Body of pancreas (tissue), 4 donors: ENCODE data around the gene PGC. TPM values are rescaled to one million over a fixed set of nuclear protein-coding genes. Genes with fewer than 3 reads are reported as not detected.

Experiments used
- ATAC-seq: fragments of 150-250 bp; one replicate; pipeline ENCODE4 v1.9.1; 2016
- DNase-seq, 4 donors: peaks; one replicate each; pipeline ENCODE4 v3.0.0-alpha.2; 2019
- H3K27ac ChIP-seq, 4 donors: fragments of 200-600 bp; sonication (generic); 1 replicate in 3 of 4; 2 replicates in 1 of 4; pipeline versions ENCODE4 v1.5.1 to v1.6.1; 2016 to 2019; ENCODE audit warnings: mild to moderate bottlenecking in 1 of 4, mixed read lengths in 1 of 4, moderate library complexity in 1 of 4
- H3K27me3 ChIP-seq, 2 donors: fragments of 200-600 bp; sonication (generic); one replicate each; pipeline ENCODE4 v1.6.0; 2016; ENCODE audit warnings: mild to moderate bottlenecking in 1 of 2
- H3K36me3 ChIP-seq, 2 donors: fragments of 200-600 bp; sonication (generic); replicated peaks in 1 of 2; 2 replicates each; pipeline ENCODE4 v1.5.1; 2016; ENCODE audit warnings: low read depth in 2 of 2; ENCODE audit not compliant: insufficient read depth in 1 of 2
- H3K4me1 ChIP-seq: fragments of 200-600 bp; sonication (generic); one replicate; pipeline ENCODE4 v1.6.0; 2016
- H3K4me3 ChIP-seq, 2 donors: fragments of 200-600 bp; sonication (generic); 1 replicate in 1 of 2; 2 replicates in 1 of 2; pipeline ENCODE4 v1.5.1; 2016 to 2019
- H3K9me3 ChIP-seq, 3 donors: fragments of 200-600 bp; sonication (generic); 1 replicate in 2 of 3; 2 replicates in 1 of 3; pipeline ENCODE4 v1.5.1; 2016
- POLR2A ChIP-seq, 3 donors: fragments of 450-650 bp; IDR thresholded peaks; one replicate each; pipeline ENCODE4 v1.6.1; 2016; ENCODE audit warnings: antibody characterized with exemption in 3 of 3, mild to moderate bottlenecking in 2 of 3
- WGBS, 2 donors: methylation state at CpG; one replicate each; pipeline ENCODE4 v1.1.5; 2017; 5-methylcytosine and 5-hydroxymethylcytosine counted together
- intact Hi-C: fragments of 100-400 bp; cut with DNase I; formaldehyde crosslinking; loops from one replicate; pipeline ENCODE4 v1.15.1; 2023
- total RNA-seq, 2 donors: library from RNA; depleted of rRNA; stranded (reverse); fragments of >200 nt; gene quantifications; one replicate each; pipeline ENCODE4 v1.1.0, GENCODE V29; 2016
- TF ChIP-seq, protein P1 (sequence below), 7 experiments: fragments of 450-650 bp in 4 of 7; fragments of 200-600 bp in 3 of 7; sonication (generic) in 3 of 7; IDR thresholded peaks; one replicate each; pipeline ENCODE4 v1.5.1; 2016 to 2019; ENCODE audit warnings: antibody characterized with exemption in 7 of 7

Gene PGC
- total RNA-seq, 2 donors from 2014 or later: 48.8 to 91.1 TPM

DNA sequence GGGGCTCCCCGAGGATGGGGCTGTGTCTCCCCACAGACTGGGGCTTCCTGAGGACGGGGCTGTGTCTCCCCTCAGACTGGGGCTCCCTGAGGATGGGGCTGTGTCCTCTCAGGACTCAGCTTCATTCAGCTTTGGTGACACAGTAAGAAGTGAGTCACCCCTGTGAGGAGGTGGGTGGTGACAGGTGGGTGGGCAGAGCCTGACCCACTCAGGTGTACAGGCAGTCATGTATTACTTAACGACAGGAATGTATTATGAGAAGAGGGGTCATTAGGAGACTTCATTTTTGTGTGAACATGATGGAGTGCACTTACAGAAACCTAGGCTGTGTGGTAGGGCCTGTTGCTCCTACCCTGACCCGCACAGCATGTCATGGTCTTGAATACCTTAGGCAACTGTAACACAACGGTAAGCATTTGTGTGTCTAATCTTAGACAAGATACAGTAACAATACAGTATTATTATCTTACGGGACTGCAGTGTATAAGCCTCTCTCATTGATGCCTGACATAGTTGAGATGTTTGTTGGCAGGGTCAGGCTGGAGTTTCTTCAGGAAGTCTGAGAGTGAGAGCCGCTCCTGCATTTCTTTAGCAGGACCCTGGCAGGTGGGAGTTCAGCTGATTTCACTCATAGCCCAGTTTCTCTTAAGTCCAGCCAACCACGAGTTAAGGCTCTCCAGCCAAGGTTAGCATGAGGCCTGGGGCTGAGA is 10.9 kb upstream of the PGC start:
- Histone ChIP-seq H3K36me3 (no peaks in the 10 kb centered on the region), H3K4me1 (no peaks in the 10 kb centered on the region), H3K9me3 (no peaks in the 10 kb centered on the region), H3K27ac (no peak overlapping the region), H3K4me3 (no peak overlapping the region), H3K27me3 (no peaks in the 10 kb centered on the region)
- TF ChIP-seq, protein P1, sequence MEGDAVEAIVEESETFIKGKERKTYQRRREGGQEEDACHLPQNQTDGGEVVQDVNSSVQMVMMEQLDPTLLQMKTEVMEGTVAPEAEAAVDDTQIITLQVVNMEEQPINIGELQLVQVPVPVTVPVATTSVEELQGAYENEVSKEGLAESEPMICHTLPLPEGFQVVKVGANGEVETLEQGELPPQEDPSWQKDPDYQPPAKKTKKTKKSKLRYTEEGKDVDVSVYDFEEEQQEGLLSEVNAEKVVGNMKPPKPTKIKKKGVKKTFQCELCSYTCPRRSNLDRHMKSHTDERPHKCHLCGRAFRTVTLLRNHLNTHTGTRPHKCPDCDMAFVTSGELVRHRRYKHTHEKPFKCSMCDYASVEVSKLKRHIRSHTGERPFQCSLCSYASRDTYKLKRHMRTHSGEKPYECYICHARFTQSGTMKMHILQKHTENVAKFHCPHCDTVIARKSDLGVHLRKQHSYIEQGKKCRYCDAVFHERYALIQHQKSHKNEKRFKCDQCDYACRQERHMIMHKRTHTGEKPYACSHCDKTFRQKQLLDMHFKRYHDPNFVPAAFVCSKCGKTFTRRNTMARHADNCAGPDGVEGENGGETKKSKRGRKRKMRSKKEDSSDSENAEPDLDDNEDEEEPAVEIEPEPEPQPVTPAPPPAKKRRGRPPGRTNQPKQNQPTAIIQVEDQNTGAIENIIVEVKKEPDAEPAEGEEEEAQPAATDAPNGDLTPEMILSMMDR (IDR thresholded peaks at IDR 0.05): no peak
- TF ChIP-seq POLR2A (IDR thresholded peaks at IDR 0.05): no peak
- intact Hi-C loops: no loop called here
- ATAC-seq (no peak), DNase-seq (no peak)
- 38 to 65% methylated on average over 3 to 8 of the region's 8 CpGs for WGBS, 2 donors

DNA sequence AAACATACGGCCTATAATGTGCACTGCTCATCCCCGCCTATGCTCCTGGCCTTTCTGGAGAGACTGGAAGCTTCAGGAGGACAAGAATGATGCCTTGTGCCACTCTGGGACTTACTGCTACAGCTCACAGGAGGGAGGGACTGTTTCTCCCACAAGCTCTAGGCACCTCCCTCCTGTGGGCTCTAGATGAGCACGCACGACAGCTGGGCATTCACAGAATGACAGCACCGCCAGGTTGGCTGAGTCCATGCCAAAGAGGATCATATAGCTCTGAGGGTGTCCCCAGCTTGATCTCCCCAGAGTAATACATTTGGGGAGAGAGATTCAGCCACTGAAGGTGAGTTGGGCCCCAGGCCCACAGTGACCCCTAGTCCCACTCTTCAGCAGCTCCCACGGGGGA is 10.1 kb upstream of the PGC start:
- no peak overlapping the region for H3K4me3 ChIP-seq
- TF ChIP-seq, protein P1 (IDR thresholded peaks at IDR 0.05): no peak
- TF ChIP-seq POLR2A (IDR thresholded peaks at IDR 0.05): no peak
- H3K9me3 ChIP-seq: no peaks in the 10 kb centered on the region
- no peak for ATAC-seq
- no peaks in the 10 kb centered on the region for H3K27me3 ChIP-seq
- no peaks in the 10 kb centered on the region for H3K4me1 ChIP-seq
- DNase-seq: no peak
- WGBS, 2 donors: 59 to 79% methylated on average over 4 to 6 of the region's 6 CpGs
- no peak overlapping the region for H3K27ac ChIP-seq
- no peaks in the 10 kb centered on the region for H3K36me3 ChIP-seq
- intact Hi-C loops: no loop called here

DNA sequence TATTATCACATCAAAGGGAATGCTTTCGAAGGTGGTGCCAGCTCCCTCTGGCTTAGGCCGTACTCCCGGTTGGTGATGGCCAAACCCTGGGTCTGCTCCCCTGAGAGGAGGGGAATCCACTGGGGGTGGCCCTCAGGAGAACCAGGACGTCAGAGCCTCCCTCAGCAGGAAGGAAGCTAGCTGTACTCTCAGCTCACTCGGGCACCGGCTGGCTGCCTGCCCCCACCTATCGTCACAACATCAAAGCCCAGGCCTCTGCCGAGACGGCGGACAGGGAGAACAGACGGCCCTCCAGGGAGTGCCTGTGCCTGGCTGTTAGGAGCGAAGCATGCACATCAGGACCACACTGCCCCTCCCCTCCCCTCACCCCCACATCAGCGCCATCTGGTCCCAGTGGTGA is 9.2 kb upstream of the PGC start:
- no peak for TF ChIP-seq POLR2A (IDR thresholded peaks at IDR 0.05)
- TF ChIP-seq, protein P1 (IDR thresholded peaks at IDR 0.05): no peak
- intact Hi-C loops: no loop called here
- no peak for ATAC-seq
- H3K27ac ChIP-seq: no peak overlapping the region
- no peaks in the 10 kb centered on the region for H3K4me1 ChIP-seq
- no peaks in the 10 kb centered on the region for H3K27me3 ChIP-seq
- DNase-seq: no peak
- WGBS, 2 donors: 66 to 82% methylated on average over 13 of the region's 13 CpGs
- H3K4me3 ChIP-seq: no peak overlapping the region
- H3K36me3 ChIP-seq: no peaks in the 10 kb centered on the region
- no peaks in the 10 kb centered on the region for H3K9me3 ChIP-seq

DNA sequence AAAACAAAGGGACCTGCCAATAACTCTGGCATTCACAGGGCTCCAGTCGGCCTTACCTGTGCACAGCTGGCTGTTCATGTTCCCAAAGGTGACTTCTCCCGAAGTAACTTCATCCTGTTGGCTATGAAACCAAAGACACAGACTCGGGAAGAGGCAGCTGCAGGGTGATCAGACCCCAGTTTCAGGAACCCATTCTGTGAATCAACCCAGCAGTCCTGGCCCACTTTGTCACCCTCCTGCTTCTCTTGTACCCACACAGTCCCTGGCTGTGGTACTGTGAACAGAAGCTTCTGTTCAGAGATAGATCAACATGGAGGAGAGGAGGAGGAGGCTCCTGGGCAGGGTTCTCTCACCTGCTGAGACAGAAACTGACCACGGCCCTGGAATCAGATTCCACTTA is 8.7 kb upstream of the PGC start:
- Histone ChIP-seq H3K4me3 (no peak overlapping the region), H3K27me3 (no peaks in the 10 kb centered on the region), H3K4me1 (no peaks in the 10 kb centered on the region), H3K27ac (no peak overlapping the region), H3K9me3 (no peaks in the 10 kb centered on the region), H3K36me3 (no peaks in the 10 kb centered on the region)
- WGBS, 2 donors: 41 to 46% methylated on average over 3 to 4 of the region's 4 CpGs
- no peak for ATAC-seq
- intact Hi-C loops: no loop called here
- DNase-seq: no peak
- TF ChIP-seq POLR2A (IDR thresholded peaks at IDR 0.05): no peak
- TF ChIP-seq, protein P1 (IDR thresholded peaks at IDR 0.05): no peak

DNA sequence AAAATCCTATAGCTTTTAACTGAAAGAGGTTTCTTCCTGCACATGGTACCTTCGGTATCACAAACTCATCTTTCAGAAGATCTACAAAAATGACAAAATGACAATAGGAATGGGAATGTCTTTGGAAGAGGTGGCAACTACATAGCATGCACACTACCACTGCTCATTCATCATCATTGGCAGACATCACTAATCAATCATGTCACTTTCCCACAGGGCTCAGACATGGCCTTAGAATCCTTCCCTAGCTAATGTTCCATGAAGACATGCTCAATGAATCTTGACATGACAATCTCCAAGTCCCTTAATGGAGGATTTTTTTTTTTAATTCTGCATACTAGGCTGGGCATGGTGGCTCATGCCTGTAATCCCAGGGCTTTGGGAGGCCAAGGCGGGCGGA is 3.2 kb upstream of the PGC start:
- no peak overlapping the region for H3K27ac ChIP-seq
- 92 to 99% methylated on average over 3 of the region's 3 CpGs for WGBS, 2 donors

More for the DNA sequence above, 3.2 kb upstream of the PGC start:
- intact Hi-C loops: no loop called here
- peaks cover 11% of the 10 kb centered on the region for H3K4me1 ChIP-seq
- H3K27me3 ChIP-seq: no peaks in the 10 kb centered on the region
- no peaks in the 10 kb centered on the region for H3K36me3 ChIP-seq
- DNase-seq (no peak), ATAC-seq (no peak)
- H3K4me3 ChIP-seq: no peak overlapping the region
- TF ChIP-seq, protein P1 (IDR thresholded peaks at IDR 0.05): no peak
- TF ChIP-seq POLR2A (IDR thresholded peaks at IDR 0.05): no peak
- H3K9me3 ChIP-seq: no peaks in the 10 kb centered on the region
